NCI-H2107 treated with DMSO at 0.1 percent for 48 hours (cell line): ENCODE results near the gene ZFAND3.

Source experiments
- DNase-seq: peaks from one replicate; lab custom pipeline; 2025; ENCODE audit not compliant: unreplicated experiment; lab: John Stamatoyannopoulos, UW

Gene ZFAND3

GRCh38 chr6:38161754-38162492 lies 342.4 kb downstream of the ZFAND3 start:
- no peak for DNase-seq

- DNase-seq, result no peak
Measured at GRCh38 chr6:38162493-38163185, 343.1 kb downstream of the ZFAND3 start.

GRCh38 chr6:38163186-38164130 lies 343.9 kb downstream of the ZFAND3 start:
- no peak for DNase-seq

- no peak for DNase-seq
Measured at GRCh38 chr6:38164131-38164481, 344.6 kb downstream of the ZFAND3 start.

GRCh38 chr6:38164671-38165108 lies 345.2 kb downstream of the ZFAND3 start:
- DNase-seq, result no peak

GRCh38 chr6:38166411-38167240 lies 347.1 kb downstream of the ZFAND3 start:
- no peak for DNase-seq

- DNase-seq, result no peak
Measured at GRCh38 chr6:38167598-38167997, 348.1 kb downstream of the ZFAND3 start.

- DNase-seq, result no peak
Measured at GRCh38 chr6:38168126-38168525, 348.6 kb downstream of the ZFAND3 start.

- no peak for DNase-seq
Measured at GRCh38 chr6:38168699-38169098, 349.2 kb downstream of the ZFAND3 start.

GRCh38 chr6:38169221-38169976 lies 349.9 kb downstream of the ZFAND3 start:
- no peak for DNase-seq

GRCh38 chr6:38169977-38170526 lies 350.5 kb downstream of the ZFAND3 start:
- peak; percentile 82 for DNase-seq

- no peak for DNase-seq
Measured at GRCh38 chr6:38170666-38171355, 351.3 kb downstream of the ZFAND3 start.

GRCh38 chr6:38171997-38172738 lies 352.6 kb downstream of the ZFAND3 start:
- no peak for DNase-seq

- DNase-seq, result no peak
Measured at GRCh38 chr6:38172739-38173410, 353.3 kb downstream of the ZFAND3 start.

GRCh38 chr6:38173909-38174308 lies 354.4 kb downstream of the ZFAND3 start:
- no peak for DNase-seq

GRCh38 chr6:38174315-38174714 lies 354.8 kb downstream of the ZFAND3 start:
- DNase-seq, result no peak

- no peak for DNase-seq
Measured at GRCh38 chr6:38174806-38175495, 355.4 kb downstream of the ZFAND3 start.
